Camera-type eye (tissue), 1 donor: ENCODE measurements around the gene ANAPC4. TPM values are rescaled to one million over a fixed set of nuclear protein-coding genes. Genes with fewer than 3 reads are reported as not detected.

Experiments
- total RNA-seq: library from RNA; depleted of rRNA; stranded (reverse); fragments of >200 nt; gene quantifications from one replicate; pipeline ENCODE4 v1.2.3, GENCODE V29; 2014

Gene ANAPC4
- total RNA-seq = 54.5 TPM

GRCh38 chr4:25376754-25377571 is at the start of gene ANAPC4:
TSS of gene ANAPC4 (plus strand) at chr4:25377263. CDS start at chr4:25377428, 165 bp downstream.

Other genes starting within 250 kb of the ANAPC4 start
- 16.7 TPM for gene SEPSECS, start 216.8 kb upstream of the ANAPC4 start, total RNA-seq
- 14.7 TPM for gene PI4K2B, start 143.2 kb upstream of the ANAPC4 start, total RNA-seq
- gene ZCCHC4, start 64.5 kb upstream of the ANAPC4 start, total RNA-seq = 38.0 TPM